HCT116 (cell line): Measurements from ENCODE around the gene SYT7.

Experiments used
- CEBPB ChIP-seq: IDR thresholded peaks from 2 replicates; pipeline ENCODE4 v1.6.1; 2012; ENCODE audit warnings: low read depth
- EZH2 ChIP-seq: fragments of 200-600 bp; sonication (generic); IDR thresholded peaks from 2 replicates; pipeline ENCODE4 v1.6.1; 2017; ENCODE audit warnings: antibody characterized with exemption, mixed run types
- JUND ChIP-seq: IDR thresholded peaks from 2 replicates; pipeline ENCODE4 v1.6.1; 2012
- POLR2A ChIP-seq: IDR thresholded peaks from 2 replicates; pipeline ENCODE4 v1.7.0; 2011; ENCODE audit warnings: borderline replicate concordance; ENCODE audit not compliant: insufficient read depth, insufficient read length; ENCODE audit errors: extremely low read depth
- POLR2AphosphoS5 ChIP-seq: IDR thresholded peaks from 2 replicates; pipeline ENCODE4 v1.6.1; 2011; ENCODE audit warnings: mild to moderate bottlenecking, low read depth, low read length, moderate library complexity
- SP1 ChIP-seq: IDR thresholded peaks from 2 replicates; pipeline ENCODE4 v1.6.1; 2012; ENCODE audit warnings: low read depth
- TCF7L2 ChIP-seq: IDR thresholded peaks from 2 replicates; pipeline ENCODE4 v1.7.0; 2011; ENCODE audit warnings: borderline replicate concordance, inconsistent platforms; ENCODE audit not compliant: insufficient read depth, insufficient read length; ENCODE audit errors: extremely low read depth
- ZNF274 ChIP-seq: fragments of 200-500 bp; sonication (Bioruptor generic); IDR thresholded peaks from 2 replicates; pipeline ENCODE4 v1.6.1; 2014; ENCODE audit warnings: mild to moderate bottlenecking, low read depth, low read length, inconsistent platforms
- TF ChIP-seq, protein P1 (sequence below): IDR thresholded peaks from 2 replicates; pipeline ENCODE4 v1.6.1; 2012; ENCODE audit warnings: low read depth
- TF ChIP-seq, protein P2 (sequence below), 3 experiments: fragments of 200-600 bp in 1 of 3; sonication (generic) in 1 of 3; IDR thresholded peaks in 2 of 3; conservative IDR thresholded peaks in 1 of 3; 2 replicates each; pipeline ENCODE4 v1.5.1; 2012 to 2017; ENCODE audit warnings: low read depth in 2 of 3, low read length in 2 of 3, antibody characterized with exemption in 1 of 3, borderline replicate concordance in 1 of 3, control low read depth in 1 of 3, mild to moderate bottlenecking in 1 of 3, mixed read lengths in 1 of 3, mixed run types in 1 of 3, moderate library complexity in 1 of 3; ENCODE audit not compliant: insufficient read depth in 1 of 3

DNA sequence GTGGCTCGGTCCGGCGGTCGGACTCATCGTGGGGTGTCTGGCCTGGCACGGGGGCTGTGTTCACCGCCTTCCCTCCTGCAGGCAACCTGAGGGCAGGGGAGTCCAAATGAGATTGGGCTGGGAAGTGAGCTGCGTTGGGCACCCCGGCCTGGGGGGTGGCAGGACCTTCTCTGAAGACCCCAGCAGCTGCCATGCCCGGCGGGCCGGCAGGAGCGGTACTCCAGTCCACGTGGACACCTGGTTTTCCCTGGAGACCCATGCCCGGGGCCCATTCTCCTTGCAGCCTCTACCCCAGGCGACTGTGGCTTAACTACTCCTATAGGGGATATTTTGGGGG lies 47.9 kb downstream of the SYT7 start:
- TF ChIP-seq JUND, result no peak
- TF ChIP-seq EZH2, result no peak
- TF ChIP-seq, protein P1, sequence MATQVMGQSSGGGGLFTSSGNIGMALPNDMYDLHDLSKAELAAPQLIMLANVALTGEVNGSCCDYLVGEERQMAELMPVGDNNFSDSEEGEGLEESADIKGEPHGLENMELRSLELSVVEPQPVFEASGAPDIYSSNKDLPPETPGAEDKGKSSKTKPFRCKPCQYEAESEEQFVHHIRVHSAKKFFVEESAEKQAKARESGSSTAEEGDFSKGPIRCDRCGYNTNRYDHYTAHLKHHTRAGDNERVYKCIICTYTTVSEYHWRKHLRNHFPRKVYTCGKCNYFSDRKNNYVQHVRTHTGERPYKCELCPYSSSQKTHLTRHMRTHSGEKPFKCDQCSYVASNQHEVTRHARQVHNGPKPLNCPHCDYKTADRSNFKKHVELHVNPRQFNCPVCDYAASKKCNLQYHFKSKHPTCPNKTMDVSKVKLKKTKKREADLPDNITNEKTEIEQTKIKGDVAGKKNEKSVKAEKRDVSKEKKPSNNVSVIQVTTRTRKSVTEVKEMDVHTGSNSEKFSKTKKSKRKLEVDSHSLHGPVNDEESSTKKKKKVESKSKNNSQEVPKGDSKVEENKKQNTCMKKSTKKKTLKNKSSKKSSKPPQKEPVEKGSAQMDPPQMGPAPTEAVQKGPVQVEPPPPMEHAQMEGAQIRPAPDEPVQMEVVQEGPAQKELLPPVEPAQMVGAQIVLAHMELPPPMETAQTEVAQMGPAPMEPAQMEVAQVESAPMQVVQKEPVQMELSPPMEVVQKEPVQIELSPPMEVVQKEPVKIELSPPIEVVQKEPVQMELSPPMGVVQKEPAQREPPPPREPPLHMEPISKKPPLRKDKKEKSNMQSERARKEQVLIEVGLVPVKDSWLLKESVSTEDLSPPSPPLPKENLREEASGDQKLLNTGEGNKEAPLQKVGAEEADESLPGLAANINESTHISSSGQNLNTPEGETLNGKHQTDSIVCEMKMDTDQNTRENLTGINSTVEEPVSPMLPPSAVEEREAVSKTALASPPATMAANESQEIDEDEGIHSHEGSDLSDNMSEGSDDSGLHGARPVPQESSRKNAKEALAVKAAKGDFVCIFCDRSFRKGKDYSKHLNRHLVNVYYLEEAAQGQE, result no peak
- TF ChIP-seq, protein P2, sequence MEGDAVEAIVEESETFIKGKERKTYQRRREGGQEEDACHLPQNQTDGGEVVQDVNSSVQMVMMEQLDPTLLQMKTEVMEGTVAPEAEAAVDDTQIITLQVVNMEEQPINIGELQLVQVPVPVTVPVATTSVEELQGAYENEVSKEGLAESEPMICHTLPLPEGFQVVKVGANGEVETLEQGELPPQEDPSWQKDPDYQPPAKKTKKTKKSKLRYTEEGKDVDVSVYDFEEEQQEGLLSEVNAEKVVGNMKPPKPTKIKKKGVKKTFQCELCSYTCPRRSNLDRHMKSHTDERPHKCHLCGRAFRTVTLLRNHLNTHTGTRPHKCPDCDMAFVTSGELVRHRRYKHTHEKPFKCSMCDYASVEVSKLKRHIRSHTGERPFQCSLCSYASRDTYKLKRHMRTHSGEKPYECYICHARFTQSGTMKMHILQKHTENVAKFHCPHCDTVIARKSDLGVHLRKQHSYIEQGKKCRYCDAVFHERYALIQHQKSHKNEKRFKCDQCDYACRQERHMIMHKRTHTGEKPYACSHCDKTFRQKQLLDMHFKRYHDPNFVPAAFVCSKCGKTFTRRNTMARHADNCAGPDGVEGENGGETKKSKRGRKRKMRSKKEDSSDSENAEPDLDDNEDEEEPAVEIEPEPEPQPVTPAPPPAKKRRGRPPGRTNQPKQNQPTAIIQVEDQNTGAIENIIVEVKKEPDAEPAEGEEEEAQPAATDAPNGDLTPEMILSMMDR (IDR thresholded peaks at IDR 0.05 in 2 of 3, conservative IDR thresholded peaks at IDR 0.05 in 1 of 3; ENCODE audit: borderline replicate concordance in 1 of 3, insufficient read depth in 1 of 3, low read depth in 2 of 3, low read length in 2 of 3), result no peak
- no peak for TF ChIP-seq POLR2A
- TF ChIP-seq SP1, result no peak
- TF ChIP-seq ZNF274, result no peak
- no peak for TF ChIP-seq POLR2AphosphoS5
- TF ChIP-seq TCF7L2, result no peak
- no peak for TF ChIP-seq CEBPB
